HepG2 (cell line): Measurements from ENCODE around the gene ZNF697. TPM values are rescaled to one million over a fixed set of nuclear protein-coding genes. Genes with fewer than 3 reads are reported as not detected.

Source experiments
- ATAC-seq: fragments of 200-7000 bp; cut with Tn5 transposase; 3 replicates; pipeline ENCODE4 v1.9.1; 2020; ENCODE audit warnings: mild to moderate bottlenecking, moderate library complexity
- BruUV-seq: library from RNA; stranded (reverse); fragments of 400-500 nt; replicated peaks from 2 replicates; lab custom pipeline; 2021; lab: Mats Ljungman, UMichigan
- CTCF ChIA-PET: fragments of 300-600 bp; formaldehyde crosslinking; extraction: SDS; loops from one replicate; lab custom pipeline; 2021; ENCODE audit warnings: low total read pairs, inconsistent platforms, low intra/inter-chr PET ratio; lab: Yijun Ruan, JAX
- POLR2A ChIA-PET: fragments of 350-600 bp; sonication (Branson Sonifier 250); formaldehyde crosslinking; loops from one replicate; lab custom pipeline; 2020; ENCODE audit warnings: antibody characterized with exemption, inconsistent platforms; lab: Yijun Ruan, JAX
- DNase-seq: peaks from one replicate; pipeline ENCODE4 v3.0.0-alpha.2; 2015; ENCODE audit warnings: low spot score
- FAIRE-seq: peaks from 3 replicates; lab custom pipeline; 2011; peaks lifted over from hg19 to GRCh38; lab: Jason Lieb, UNC
- H2AFZ ChIP-seq: one replicate; pipeline ENCODE4 v1.6.1; 2011; ENCODE audit warnings: low read length, inconsistent platforms
- H3K27ac ChIP-seq: fragments of 300-600 bp; 3 replicates; pipeline ENCODE4 v1.8.0; 2011; ENCODE audit warnings: mixed run types, mild to moderate bottlenecking, mixed read lengths, low read length, inconsistent platforms; ENCODE audit not compliant: insufficient read depth; ENCODE audit errors: extremely low read length
- H3K27me3 ChIP-seq, 2 experiments: fragments of 200-600 bp in 1 of 2; 2 replicates in 1 of 2; 3 replicates in 1 of 2; pipeline versions ENCODE4 v1.6.0 to v1.8.0; 2011; ENCODE audit warnings: low read length in 2 of 2, mild to moderate bottlenecking in 2 of 2, moderate library complexity in 2 of 2, inconsistent platforms in 1 of 2; ENCODE audit not compliant: insufficient read depth in 2 of 2, control insufficient read depth in 1 of 2
- H3K36me3 ChIP-seq, 2 experiments: fragments of 200-600 bp in 1 of 2; replicated peaks in 1 of 2; 2 replicates in 1 of 2; 3 replicates in 1 of 2; pipeline versions ENCODE4 v1.5.1 to v1.8.0; 2011; ENCODE audit warnings: low read length in 2 of 2, inconsistent platforms in 1 of 2; ENCODE audit not compliant: insufficient read depth in 2 of 2, control insufficient read depth in 1 of 2
- H3K4me1 ChIP-seq: 2 replicates; pipeline ENCODE4 v1.5.1; 2012; ENCODE audit warnings: low read length, inconsistent platforms; ENCODE audit not compliant: insufficient read depth
- H3K4me2 ChIP-seq: 2 replicates; pipeline ENCODE4 v1.6.0; 2011; ENCODE audit warnings: low read depth, low read length, inconsistent platforms
- H3K4me3 ChIP-seq, 3 experiments: fragments of 200-600 bp in 1 of 3; sonication (generic), shearing (Covaris generic) in 1 of 3; replicated peaks in 1 of 3; 2 replicates each; pipeline ENCODE4 v1.5.1; 2011 to 2016; ENCODE audit warnings: low read length in 3 of 3, inconsistent platforms in 2 of 3, low read depth in 2 of 3, mild to moderate bottlenecking in 2 of 3, control low read depth in 1 of 3, mixed read lengths in 1 of 3; ENCODE audit not compliant: insufficient read depth in 1 of 3
- H3K79me2 ChIP-seq: one replicate; pipeline ENCODE4 v1.6.1; 2011; ENCODE audit warnings: low read length, inconsistent platforms; ENCODE audit not compliant: insufficient read depth
- H3K9ac ChIP-seq: 2 replicates; pipeline ENCODE4 v1.6.0; 2011; ENCODE audit warnings: mild to moderate bottlenecking, low read depth, low read length, inconsistent platforms; ENCODE audit not compliant: insufficient read depth
- H3K9me3 ChIP-seq: 2 replicates; pipeline ENCODE4 v1.5.1; 2012; ENCODE audit warnings: mild to moderate bottlenecking, low read length
- H4K20me1 ChIP-seq: 2 replicates; pipeline ENCODE4 v1.6.0; 2011; ENCODE audit warnings: inconsistent platforms, mild to moderate bottlenecking, low read length, moderate library complexity; ENCODE audit not compliant: insufficient read depth
- ARID2 ChIP-seq: sonication (generic); formaldehyde crosslinking; IDR thresholded peaks from 2 replicates; pipeline ENCODE4 v1.8.1; 2022; ENCODE audit warnings: mild to moderate bottlenecking, missing genetic modification reagents, borderline replicate concordance
- NBN ChIP-seq: fragments of 450-650 bp; conservative IDR thresholded peaks from 2 replicates; pipeline ENCODE4 v1.6.1; 2017
- SRF ChIP-seq: IDR thresholded peaks from 2 replicates; pipeline ENCODE4 v1.6.1; 2011; ENCODE audit warnings: mild to moderate bottlenecking, low read depth, low read length, moderate library complexity
- STAT6 ChIP-seq: sonication (generic); formaldehyde crosslinking; IDR thresholded peaks from 2 replicates; pipeline ENCODE4 v1.4.0; 2020; ENCODE audit warnings: missing genetic modification reagents, mild to moderate bottlenecking, borderline replicate concordance
- TFDP1 ChIP-seq: IDR thresholded peaks from 2 replicates; pipeline ENCODE4 v1.6.1; 2016; ENCODE audit warnings: missing compliant biosample characterization, missing genetic modification reagents, borderline replicate concordance
- THAP7 ChIP-seq: sonication (generic); formaldehyde crosslinking; IDR thresholded peaks from 2 replicates; pipeline ENCODE4 v1.8.1; 2023; ENCODE audit warnings: mild to moderate bottlenecking, missing genetic modification reagents
- THRA ChIP-seq: sonication (generic); formaldehyde crosslinking; IDR thresholded peaks from 2 replicates; pipeline ENCODE4 v1.4.0; 2020; ENCODE audit warnings: missing genetic modification reagents, borderline replicate concordance
- WGBS: methylation state at CpG from one replicate; pipeline ENCODE4 v1.1.6; 2017; ENCODE audit warnings: low lambda C conversion rate; 5-methylcytosine and 5-hydroxymethylcytosine counted together
- in situ Hi-C: cut with HindIII; loops from 2 replicates; pipeline ENCODE4 v1.10.0; 2017; ENCODE audit warnings: low pct_unique_long_range_greater_than_20kb; ENCODE audit not compliant: extremely low pct_ligation_motif_present
- intact Hi-C: fragments of 100-400 bp; cut with micrococcal nuclease; formaldehyde crosslinking; loops from one replicate; pipeline ENCODE4 v1.10.0; 2022; ENCODE audit not compliant: unreplicated experiment
- polyA plus RNA-seq, 8 experiments: library from polyadenylated mRNA; depleted of rRNA in 3 of 8; stranded (reverse) in 7 of 8; unstranded in 1 of 8; fragments of >200 nt; fragmentation: Illumina TruSeq in 4 of 8; extraction: Trizol in 4 of 8; gene quantifications; 2 replicates each; pipeline versions ENCODE4 v1.2.1 to v1.2.3, GENCODE V29; 2011 to 2016; ENCODE audit warnings: low read depth in 4 of 8, missing spikeins in 1 of 8, mixed read lengths in 1 of 8; ENCODE audit not compliant: insufficient read depth in 1 of 8
- total RNA-seq, 5 experiments: library from RNA; depleted of rRNA; stranded (reverse); fragments of >200 nt; fragmentation: Illumina TruSeq; extraction: Trizol; gene quantifications; 2 replicates each; pipeline ENCODE4 v1.2.3, GENCODE V29; 2016; ENCODE audit warnings: low read depth in 1 of 5

Gene ZNF697
- total and polyA plus RNA-seq, 2 of the 13 experiments (the other 11 are each of a cell fraction or from before 2014, with no cell fraction given): 2.3 to 7.1 TPM

- no peak for TF ChIP-seq STAT6 (CRISPR knock-in tag)
Observed at GRCh38 chr1:119670898-119671297, 22.8 kb upstream of the ZNF697 start (continued).

GRCh38 chr1:119667173-119667572 is 19.1 kb upstream of the ZNF697 start:
- H4K20me1 ChIP-seq: no peaks in the 10 kb centered on the region
- in situ Hi-C loops: no loop called here
- POLR2A ChIA-PET: no interaction called here
- H3K9me3 ChIP-seq: no peaks in the 10 kb centered on the region
- no peaks in the 10 kb centered on the region for H3K27me3 ChIP-seq
- no peak for TF ChIP-seq THAP7 (CRISPR knock-in tag)
- no peak for TF ChIP-seq TFDP1 (CRISPR knock-in tag)
- no peak for TF ChIP-seq SRF
- TF ChIP-seq THRA (CRISPR knock-in tag): no peak
- no peak for TF ChIP-seq ARID2
- TF ChIP-seq NBN: no peak
- no peak for ATAC-seq
- no peaks in the 10 kb centered on the region for H3K79me2 ChIP-seq
- no peaks in the 10 kb centered on the region for H3K4me1 ChIP-seq
- no TSS peak for BruUV-seq
- no peak overlapping the region for H2AFZ ChIP-seq
- 23% methylated on average over 6 of the region's 6 CpGs for WGBS
- no peak for DNase-seq
- H3K9ac ChIP-seq: no peak overlapping the region
- no peaks in the 10 kb centered on the region for H3K36me3 ChIP-seq
- FAIRE-seq: no peak
- CTCF ChIA-PET: no interaction called here
- no peak overlapping the region for H3K4me3 ChIP-seq
- no peak overlapping the region for H3K27ac ChIP-seq
- H3K4me2 ChIP-seq: no peak overlapping the region
- intact Hi-C loops: no loop called here
